Germinal center (tissue), 1 donor: ENCODE data around the gene ATP5MC2.
"Not testable (repeated sequence)": the region's sequence is repeated elsewhere in the genome, so short reads cannot be mapped to it uniquely, and the experiment has no call there.

Source experiments
- DNase-seq: peaks from one replicate; pipeline ENCODE4 v3.0.0; 2012; ENCODE audit warnings: mixed read lengths, low spot score

The ATP5MC2 gene

DNA sequence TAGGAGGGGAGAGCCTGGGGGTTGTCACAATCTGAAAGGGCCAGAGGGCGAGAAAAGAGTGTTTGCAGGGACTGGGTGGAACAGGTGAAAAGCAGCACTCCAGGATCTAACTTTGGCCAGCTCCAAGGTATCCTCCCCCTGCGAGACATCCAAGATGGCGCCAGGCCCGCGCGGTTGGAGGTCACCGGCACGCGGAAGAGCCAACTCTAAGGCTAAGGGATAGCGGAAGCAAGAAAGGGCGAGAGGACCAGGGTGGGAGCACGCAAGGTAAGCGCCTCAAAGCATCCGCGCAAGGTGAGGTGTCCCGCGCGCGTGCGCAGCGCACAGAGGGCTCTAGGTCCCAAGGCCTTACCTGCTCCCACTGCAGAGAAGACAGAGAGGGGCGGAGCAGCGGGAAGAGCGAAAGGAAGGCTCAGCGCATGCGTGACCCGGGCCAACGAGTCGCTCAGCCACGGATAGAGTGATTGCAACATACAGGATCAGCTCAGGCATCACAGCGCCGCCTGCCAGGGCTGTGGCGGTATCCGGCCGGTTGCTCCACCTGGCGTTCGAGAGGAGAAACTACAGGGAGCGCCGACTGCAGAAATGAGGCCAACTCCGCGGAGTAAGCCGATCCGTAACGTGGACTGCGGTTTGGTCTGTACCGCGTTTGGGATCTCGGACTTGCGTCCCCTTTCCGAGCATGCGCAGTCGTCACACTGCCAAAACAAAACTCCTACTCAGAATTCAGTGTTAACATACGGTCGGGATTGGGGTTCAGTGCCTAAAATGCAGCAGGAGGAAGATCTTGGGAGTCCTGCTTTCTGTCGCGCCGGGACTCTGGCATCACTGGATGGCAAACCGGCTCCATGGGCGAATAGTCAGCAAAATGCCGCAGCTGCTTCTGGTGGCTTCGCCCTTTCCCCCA is at the start of gene ATP5MC2:
Gene ATP5MC2, minus strand, starts transcription at position 383 of the 907 bp plus-strand sequence. CDS start 3,469 bp downstream, outside the sequence.
- peak; percentile 96 for DNase-seq

- DNase-seq, result no peak
Measured at GRCh38 chr12:53722450-53723041, 46.7 kb upstream of the ATP5MC2 start.

- no peak for DNase-seq
Measured at GRCh38 chr12:53720946-53721345, 45.1 kb upstream of the ATP5MC2 start.

DNA sequence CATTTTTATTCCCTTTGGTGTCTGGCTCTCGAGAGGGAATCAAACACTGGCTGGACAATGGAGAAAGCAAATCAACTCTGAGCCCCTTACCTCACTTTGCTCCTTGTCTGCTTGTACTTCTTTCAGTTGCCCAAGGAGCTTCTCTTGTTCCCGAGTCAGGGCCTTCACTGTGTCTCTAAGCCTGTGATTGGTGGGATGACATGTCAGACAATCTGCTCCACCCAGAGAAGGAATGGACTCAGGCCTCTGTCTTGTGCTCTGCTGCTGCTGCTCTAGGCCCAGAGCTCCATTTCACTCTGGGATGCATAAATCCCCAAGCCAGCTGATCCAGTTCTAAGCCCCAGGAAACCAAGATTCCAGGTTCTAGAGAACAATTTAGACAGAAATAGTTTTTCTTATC is 43.8 kb upstream of the ATP5MC2 start:
- no peak for DNase-seq

DNA sequence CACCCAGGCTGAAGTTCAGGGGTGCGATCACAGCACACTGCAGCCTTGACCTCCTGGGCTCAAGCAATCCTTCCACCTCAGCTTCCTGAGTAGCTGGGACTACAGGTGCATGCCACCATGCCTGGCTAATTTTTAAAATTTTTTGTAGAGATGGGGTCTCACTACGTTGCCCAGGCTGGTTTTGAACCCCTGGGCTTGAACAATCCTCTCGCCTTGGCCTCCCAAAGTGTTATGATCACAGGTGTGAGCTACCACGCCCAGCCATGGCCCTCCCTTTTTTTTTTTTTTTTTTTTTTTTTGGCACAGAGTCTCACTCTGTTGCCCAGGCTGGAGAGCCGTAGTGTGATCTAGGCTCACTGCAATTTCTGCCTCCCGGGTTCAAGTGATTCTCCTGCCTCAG is 42.7 kb upstream of the ATP5MC2 start:
- not testable (repeated sequence) for DNase-seq

- no peak for DNase-seq
Measured at GRCh38 chr12:53717319-53717718, 41.4 kb upstream of the ATP5MC2 start.

DNA sequence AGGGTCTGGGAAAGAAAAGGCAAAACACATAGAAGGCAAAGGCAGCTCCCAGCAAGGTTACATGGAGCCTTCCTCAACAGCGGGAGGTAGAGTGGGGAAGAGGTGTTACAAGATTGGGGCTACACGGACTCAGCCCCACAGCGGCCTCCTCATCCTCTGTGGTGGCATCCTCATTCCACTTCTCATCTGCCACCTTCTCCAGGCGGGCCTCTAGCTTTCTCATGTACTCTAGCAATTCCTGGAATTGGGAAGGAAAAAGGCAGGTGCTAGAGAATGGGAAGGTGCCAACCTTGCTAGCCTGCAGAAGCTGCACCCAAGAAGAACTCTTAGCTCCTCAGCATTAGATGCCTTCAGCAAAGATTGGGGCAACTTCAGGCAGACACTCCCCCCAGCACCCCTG is 38.1 kb upstream of the ATP5MC2 start:
- no peak for DNase-seq

- no peak for DNase-seq
Measured at GRCh38 chr12:53713516-53713915, 37.6 kb upstream of the ATP5MC2 start.

DNA sequence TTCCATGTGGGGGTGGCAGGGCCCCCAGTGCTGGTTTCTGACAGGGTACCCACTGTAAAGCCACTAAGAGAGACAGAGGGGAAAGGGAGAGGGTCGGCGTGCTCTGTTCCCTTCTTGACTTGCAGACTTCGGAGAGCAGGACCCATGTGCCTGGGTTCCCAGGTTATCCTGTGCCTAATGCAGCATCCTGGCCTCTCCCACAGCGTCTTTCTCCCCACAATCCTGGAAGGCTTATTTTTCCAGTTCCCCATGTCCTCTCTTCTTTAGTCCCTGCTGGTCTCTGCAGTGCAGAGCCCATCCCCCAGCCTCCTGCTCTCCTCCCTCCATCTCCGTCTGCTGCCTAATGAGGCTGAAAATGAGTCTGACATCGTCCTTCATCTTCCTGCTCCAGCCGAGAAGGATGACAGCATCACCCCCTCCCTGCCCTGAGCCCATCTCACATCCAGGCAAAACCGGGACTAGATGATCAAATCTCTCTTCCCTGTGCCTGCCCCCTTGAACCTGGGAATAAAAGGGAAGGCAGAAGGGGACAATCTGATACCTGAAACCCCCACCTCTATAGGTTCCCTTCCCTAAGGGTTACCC is 36.3 kb upstream of the ATP5MC2 start:
- no peak for DNase-seq

DNA sequence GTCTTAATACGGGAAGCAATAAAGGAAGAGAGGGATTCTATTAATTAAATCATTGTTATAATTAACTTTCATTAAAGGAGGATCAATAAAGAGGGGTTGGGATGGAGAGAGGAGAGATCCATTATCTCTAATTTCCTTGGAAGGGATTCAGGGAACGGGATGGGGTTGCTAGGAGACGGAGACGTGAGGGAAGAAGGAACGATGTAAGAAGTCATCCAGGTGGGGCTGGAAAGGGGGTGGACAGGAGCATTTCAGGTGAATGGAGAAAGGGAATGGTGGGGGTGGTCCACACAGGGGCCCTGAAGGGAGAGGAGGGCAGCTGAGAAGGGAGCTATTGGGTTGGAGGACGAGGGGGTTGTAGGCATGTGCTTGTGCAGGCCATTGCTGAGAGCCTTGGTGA is 34.2 kb upstream of the ATP5MC2 start:
- no peak for DNase-seq

DNA sequence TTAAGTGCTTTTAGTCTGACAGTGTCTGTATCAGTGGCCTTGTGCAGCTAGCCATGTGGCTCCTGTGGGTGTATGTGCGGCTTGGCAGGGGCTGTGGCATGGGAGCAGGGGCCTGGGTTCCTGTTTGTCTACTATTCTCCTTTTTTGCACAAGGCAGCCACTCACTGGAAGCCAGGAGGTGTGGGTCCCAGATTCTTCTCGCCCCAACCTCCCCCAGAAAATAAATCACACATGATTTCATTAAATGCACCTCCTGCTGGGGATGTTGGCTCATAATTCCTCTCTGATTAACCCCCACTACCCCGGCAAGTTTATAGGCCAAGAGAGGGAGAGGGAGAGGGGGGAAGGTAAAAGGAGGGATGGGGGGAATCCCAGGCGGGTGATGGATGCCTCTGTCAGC is 33.8 kb upstream of the ATP5MC2 start:
- DNase-seq, result no peak

- no peak for DNase-seq
Measured at GRCh38 chr12:53706080-53706479, 30.2 kb upstream of the ATP5MC2 start.

- DNase-seq, result no peak
Measured at GRCh38 chr12:53703756-53704155, 27.9 kb upstream of the ATP5MC2 start.

DNA sequence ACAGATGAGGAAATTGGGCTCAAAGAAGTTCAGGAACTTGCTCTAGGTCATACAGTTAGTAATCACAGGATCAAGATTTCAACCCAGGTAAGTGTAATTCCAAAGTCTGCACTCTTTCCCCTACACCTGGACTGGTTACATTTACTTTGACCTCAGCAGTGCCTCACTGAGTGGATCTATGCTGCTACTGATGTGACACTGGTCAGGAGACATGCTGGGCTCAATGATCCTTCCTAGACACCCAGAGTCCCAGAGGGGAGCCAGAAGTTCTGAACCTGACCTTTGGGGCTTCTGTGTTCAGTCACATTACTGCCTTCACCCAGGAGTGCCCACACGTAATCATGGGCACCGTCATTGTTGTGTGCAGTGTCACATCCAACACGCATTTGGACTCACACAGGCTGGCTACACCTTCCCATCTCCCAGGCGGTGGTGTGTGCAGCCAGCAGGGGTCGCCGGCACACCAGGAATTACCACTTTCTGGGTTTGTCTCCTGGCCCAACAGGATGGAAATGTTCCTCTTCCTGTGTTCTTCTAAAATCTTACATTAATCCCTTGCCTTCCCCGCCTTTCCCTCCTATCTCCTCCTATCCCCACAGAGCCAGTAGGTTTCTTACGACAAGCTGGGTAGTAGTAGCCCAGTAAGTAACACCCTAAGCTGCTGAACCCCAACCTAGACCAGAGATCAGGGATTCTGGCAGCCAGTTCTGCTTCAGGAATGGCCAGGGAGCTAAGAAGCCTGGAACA is 25.8 kb upstream of the ATP5MC2 start:
- DNase-seq, result peak; percentile 72

GRCh38 chr12:53700567-53700966 is 24.7 kb upstream of the ATP5MC2 start:
- no peak for DNase-seq

DNA sequence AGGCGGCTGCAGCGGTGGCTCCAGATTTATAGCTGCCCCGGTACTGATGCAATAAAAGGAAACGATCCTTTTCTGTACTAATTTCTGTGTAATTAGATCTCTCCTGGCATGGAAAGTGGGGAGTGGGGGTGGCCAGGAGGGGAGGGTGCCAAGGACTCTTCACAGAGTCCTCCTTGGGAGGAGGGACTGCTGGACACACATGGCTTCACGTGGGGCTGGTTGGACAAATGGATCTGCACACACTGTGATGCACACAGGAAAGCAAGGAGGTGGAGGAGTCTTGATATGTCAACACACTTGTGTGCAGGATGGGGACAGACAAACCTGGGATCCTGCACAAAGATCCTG is 23.8 kb upstream of the ATP5MC2 start:
- DNase-seq, result no peak

DNA sequence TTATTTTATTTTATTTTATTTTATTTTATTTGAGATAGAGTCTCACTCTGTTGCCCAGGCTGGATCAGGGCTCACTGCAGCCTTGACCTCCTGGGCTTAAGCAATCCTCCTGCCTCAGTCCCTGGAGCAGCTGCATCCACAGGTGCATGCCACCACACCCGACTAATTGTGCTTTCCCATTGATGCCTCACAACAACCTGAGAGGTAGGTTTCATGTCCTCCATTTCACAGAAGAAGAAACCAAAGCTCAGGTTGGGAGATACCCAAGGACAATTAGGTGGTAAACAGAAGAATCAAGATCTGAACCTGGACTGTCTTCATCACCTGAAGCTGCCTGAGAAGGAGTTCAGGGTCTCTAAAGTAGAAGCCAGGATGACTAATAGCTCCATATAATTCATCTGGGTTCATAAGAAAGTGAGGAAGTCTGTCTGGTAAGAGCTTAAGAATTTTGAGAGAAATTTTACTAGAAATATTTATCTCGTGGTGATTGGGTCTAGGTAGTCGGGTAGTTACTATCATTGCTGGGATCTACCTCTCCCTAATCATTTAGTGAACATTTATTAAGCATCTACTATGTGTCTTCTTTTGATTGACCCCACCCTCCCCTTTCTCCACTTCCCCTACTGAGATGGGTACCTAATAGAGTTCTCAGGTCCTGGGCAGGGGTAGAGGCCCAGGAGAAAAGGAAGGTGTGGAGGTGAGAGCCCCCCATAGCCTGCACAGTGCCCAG is 23.2 kb upstream of the ATP5MC2 start:
- DNase-seq, result no peak

GRCh38 chr12:53696655-53697331 is 20.9 kb upstream of the ATP5MC2 start:
- DNase-seq, result no peak

- peak; percentile 91 for DNase-seq
Measured at GRCh38 chr12:53696285-53696654, 20.4 kb upstream of the ATP5MC2 start.

DNA sequence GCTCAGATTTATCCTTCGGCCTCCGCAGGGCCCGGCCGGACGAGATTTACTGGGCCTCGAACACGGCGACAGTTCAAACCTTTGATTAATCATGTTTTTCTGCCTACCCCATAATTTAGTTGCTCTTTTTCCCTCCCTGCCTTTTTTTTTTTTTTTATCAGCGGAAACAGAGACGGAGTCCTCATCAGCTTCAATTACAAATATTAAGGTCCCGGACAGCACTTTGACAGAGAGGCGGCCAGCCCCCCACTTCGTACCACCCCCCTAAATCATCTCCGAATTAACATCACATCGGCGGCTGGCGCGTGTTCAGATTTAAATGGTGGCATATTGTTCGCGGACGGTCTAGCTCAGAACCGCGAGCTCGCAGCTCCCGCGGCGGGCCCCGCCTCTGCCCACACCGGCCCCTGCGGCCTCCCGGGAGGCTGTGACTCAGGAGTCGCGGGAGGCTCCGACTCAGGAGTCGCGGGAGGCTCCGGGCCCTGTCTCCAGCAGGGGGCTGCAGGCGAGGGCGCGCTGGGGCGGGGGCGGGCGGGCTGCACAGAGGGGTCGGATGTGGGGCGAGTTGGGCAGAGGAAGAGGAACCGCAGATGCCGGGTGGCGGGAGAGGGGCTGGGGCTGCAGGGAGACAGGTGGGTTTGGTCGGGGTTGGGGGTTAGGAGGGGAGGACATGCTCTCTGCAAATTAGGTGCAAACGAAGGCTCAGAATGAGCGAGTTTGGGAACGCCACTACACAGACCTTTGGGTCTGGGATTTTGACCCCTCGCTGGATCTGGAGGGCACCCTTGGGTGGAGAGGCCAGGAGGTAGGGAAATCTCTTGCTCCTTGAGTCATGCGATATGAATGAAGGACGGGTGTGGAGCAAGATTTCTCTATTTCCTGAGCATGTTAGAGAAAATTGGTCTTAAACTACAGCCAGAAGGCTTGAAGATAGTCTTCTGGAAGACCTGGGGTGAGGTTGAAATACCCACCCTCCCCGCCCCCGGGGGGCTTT is 19.6 kb upstream of the ATP5MC2 start:
- peak; percentile 35 for DNase-seq
